DOHH2 (cell line): ENCODE data around the gene DNASE1L2.

Experiments
- H3F3A ChIP-seq: fragments of 200-600 bp; sonication (generic), shearing (Covaris generic); 2 replicates; pipeline ENCODE4 v1.6.0; 2016; ENCODE audit warnings: antibody characterized with exemption, mild to moderate bottlenecking; ENCODE audit not compliant: control insufficient read depth, insufficient read depth
- H3K27ac ChIP-seq: fragments of 200-600 bp; sonication (generic); 2 replicates; pipeline ENCODE4 v1.5.1; 2014; ENCODE audit warnings: low read depth, mild to moderate bottlenecking, low read length, moderate library complexity
- H3K27me3 ChIP-seq: fragments of 200-600 bp; sonication (generic); 2 replicates; pipeline ENCODE4 v1.6.1; 2014; ENCODE audit warnings: mild to moderate bottlenecking, low read length, mixed read lengths; ENCODE audit not compliant: control insufficient read depth
- H3K36me3 ChIP-seq: fragments of 200-600 bp; sonication (generic); 2 replicates; pipeline ENCODE4 v1.6.1; 2014; ENCODE audit warnings: mild to moderate bottlenecking, low read length, moderate library complexity, mixed read lengths; ENCODE audit not compliant: control insufficient read depth
- H3K4me1 ChIP-seq: fragments of 200-600 bp; sonication (generic); 2 replicates; pipeline ENCODE4 v1.6.1; 2014; ENCODE audit warnings: mild to moderate bottlenecking, low read length, mixed read lengths; ENCODE audit not compliant: control insufficient read depth
- H3K4me2 ChIP-seq: fragments of 200-600 bp; sonication (generic); 2 replicates; pipeline ENCODE4 v1.6.0; 2014; ENCODE audit warnings: mild to moderate bottlenecking, low read length, moderate library complexity
- H3K4me3 ChIP-seq: fragments of 200-600 bp; sonication (generic); 2 replicates; pipeline ENCODE4 v1.5.1; 2014; ENCODE audit warnings: mild to moderate bottlenecking, low read length, mixed read lengths
- H3K79me2 ChIP-seq: fragments of 200-600 bp; sonication (generic); 2 replicates; pipeline ENCODE4 v1.6.1; 2014; ENCODE audit warnings: mild to moderate bottlenecking, low read length, mixed read lengths; ENCODE audit not compliant: control insufficient read depth
- H3K9me2 ChIP-seq: fragments of 200-600 bp; sonication (generic); replicated peaks from 2 replicates; pipeline ENCODE4 v1.6.1; 2014; ENCODE audit warnings: mild to moderate bottlenecking, low read length, mixed read lengths; ENCODE audit not compliant: control insufficient read depth
- H3K9me3 ChIP-seq: fragments of 200-600 bp; sonication (generic); 2 replicates; pipeline ENCODE4 v1.6.1; 2014; ENCODE audit warnings: antibody characterized with exemption, low read length, mixed read lengths; ENCODE audit not compliant: control insufficient read depth, insufficient read depth
- H4K20me1 ChIP-seq: fragments of 200-600 bp; sonication (generic); 2 replicates; pipeline ENCODE4 v1.6.0; 2014; ENCODE audit warnings: low read depth, mild to moderate bottlenecking, antibody characterized with exemption, low read length, moderate library complexity; ENCODE audit not compliant: control insufficient read depth, insufficient read depth
- CTCF ChIP-seq: fragments of 200-600 bp; sonication (generic); IDR thresholded peaks from one replicate; pipeline ENCODE4 v1.5.1; 2014; ENCODE audit warnings: antibody characterized with exemption, mild to moderate bottlenecking, low read depth, low read length; ENCODE audit not compliant: poor library complexity, severe bottlenecking
- EZH2phosphoT487 ChIP-seq: fragments of 200-600 bp; sonication (generic); IDR thresholded peaks from 2 replicates; pipeline ENCODE4 v1.6.1; 2017; ENCODE audit warnings: borderline replicate concordance, mild to moderate bottlenecking, antibody characterized with exemption, low read length, moderate library complexity, mixed read lengths

The DNASE1L2 gene

GRCh38 chr16:2205104-2205966 lies 30.9 kb upstream of the DNASE1L2 start, which contains the start of gene MLST8:
TSS of gene MLST8 (plus strand) at chr16:2205454. CDS start at chr16:2206086, 632 bp downstream.
- Histone ChIP-seq H3F3A (no peaks in the 10 kb centered on the region), H3K9me2 (no peaks in the 10 kb centered on the region), H3K4me2 (peak within 1 kb of the TSS; percentile 99), H3K36me3 (peaks cover 43% of the 10 kb centered on the region), H3K9me3 (no peaks in the 10 kb centered on the region), H3K27ac (peak within 1 kb of the TSS; percentile 56), H4K20me1 (no peaks in the 10 kb centered on the region), H3K4me3 (peak within 1 kb of the TSS; percentile 96), H3K27me3 (peaks cover 2% of the 10 kb centered on the region), H3K4me1 (peaks cover 19% of the 10 kb centered on the region), H3K79me2 (peaks cover 24% of the 10 kb centered on the region)
- TF ChIP-seq CTCF: no peak
- no peak for TF ChIP-seq EZH2phosphoT487

GRCh38 chr16:2205967-2206313 lies 30.3 kb upstream of the DNASE1L2 start:
- Histone ChIP-seq H3K9me2 (no peaks in the 10 kb centered on the region), H3K27me3 (no peaks in the 10 kb centered on the region; the same call in 1 of the 2 replicates), H3F3A (no peaks in the 10 kb centered on the region), H3K4me3 (peak overlapping the region; percentile 96), H3K79me2 (peaks cover 24% of the 10 kb centered on the region), H3K27ac (peak overlapping the region; percentile 56), H4K20me1 (no peaks in the 10 kb centered on the region), H3K9me3 (no peaks in the 10 kb centered on the region), H3K4me2 (peak overlapping the region; percentile 99), H3K4me1 (peaks cover 19% of the 10 kb centered on the region), H3K36me3 (peaks cover 43% of the 10 kb centered on the region)
- TF ChIP-seq EZH2phosphoT487: no peak
- no peak for TF ChIP-seq CTCF

- no peaks in the 10 kb centered on the region; the same call in 1 of the 2 replicates for H3K27me3 ChIP-seq
- H3K4me2 ChIP-seq: peak overlapping the region; percentile 99
- no peak overlapping the region; the same call in 1 of the 2 replicates for H3K27ac ChIP-seq
- H3K9me2 ChIP-seq: no peaks in the 10 kb centered on the region
- no peaks in the 10 kb centered on the region for H4K20me1 ChIP-seq
- H3F3A ChIP-seq: no peaks in the 10 kb centered on the region
- TF ChIP-seq CTCF (no peak), EZH2phosphoT487 (no peak)
- H3K9me3 ChIP-seq: no peaks in the 10 kb centered on the region
- H3K4me3 ChIP-seq: peak overlapping the region; percentile 96
- H3K36me3 ChIP-seq: peaks cover 43% of the 10 kb centered on the region
- peaks cover 19% of the 10 kb centered on the region for H3K4me1 ChIP-seq
- H3K79me2 ChIP-seq: peaks cover 24% of the 10 kb centered on the region
These were observed 29.8 kb upstream of the DNASE1L2 start for GRCh38 chr16:2206420-2206779.
